NCI-H187 (cell line): ENCODE results near the gene EPHA8.

Experiments used
- DNase-seq, 2 experiments: peaks; one replicate each; lab custom pipeline; 2025; lab: John Stamatoyannopoulos, UW

EPHA8 gene

GRCh38 chr1:22536506-22536905, 26.8 kb upstream of the EPHA8 start:
- DNase-seq, result no peak

- no peak for DNase-seq
These were observed 25.7 kb upstream of the EPHA8 start for GRCh38 chr1:22537441-22538139.

GRCh38 chr1:22539510-22540118, 23.7 kb upstream of the EPHA8 start:
- no peak for DNase-seq

- DNase-seq, result no peak
These were observed 23.0 kb upstream of the EPHA8 start for GRCh38 chr1:22540337-22540736.

- DNase-seq, result no peak
These were observed 20.4 kb upstream of the EPHA8 start for GRCh38 chr1:22542886-22543285.

- DNase-seq, result no peak
These were observed 19.6 kb upstream of the EPHA8 start for GRCh38 chr1:22543679-22544078.

GRCh38 chr1:22544606-22545005, 18.7 kb upstream of the EPHA8 start:
- no peak for DNase-seq

- DNase-seq, result no peak
These were observed 18.1 kb upstream of the EPHA8 start for GRCh38 chr1:22545141-22545540.

- DNase-seq, result no peak
These were observed 16.0 kb upstream of the EPHA8 start for GRCh38 chr1:22547186-22547817.

- DNase-seq, result no peak
These were observed 15.3 kb upstream of the EPHA8 start for GRCh38 chr1:22547818-22548462.

GRCh38 chr1:22550021-22550420, 13.3 kb upstream of the EPHA8 start:
- no peak for DNase-seq

- DNase-seq, result no peak
These were observed 11.7 kb upstream of the EPHA8 start for GRCh38 chr1:22551591-22551990.

- no peak for DNase-seq
These were observed 11.3 kb upstream of the EPHA8 start for GRCh38 chr1:22552021-22552420.

GRCh38 chr1:22553104-22553880, 10.0 kb upstream of the EPHA8 start:
- no peak for DNase-seq

- no peak for DNase-seq
These were observed 9.2 kb upstream of the EPHA8 start for GRCh38 chr1:22553991-22554522.

GRCh38 chr1:22555371-22555656, 8.0 kb upstream of the EPHA8 start:
- no peak for DNase-seq

GRCh38 chr1:22556391-22557104, 6.7 kb upstream of the EPHA8 start:
- no peak for DNase-seq

- no peak for DNase-seq
These were observed 5.8 kb upstream of the EPHA8 start for GRCh38 chr1:22557341-22557950.

GRCh38 chr1:22563671-22564602, 648 bp downstream of the EPHA8 start:
- DNase-seq, result no peak

GRCh38 chr1:22566161-22566560, 2.9 kb downstream of the EPHA8 start:
- no peak for DNase-seq
